Fibroblast of villous mesenchyme (primary cell): ENCODE results near the gene NSUN3. TPM values are rescaled to one million over a fixed set of nuclear protein-coding genes. Genes with fewer than 3 reads are reported as not detected.
A peak's percentile ranks its signal among the peaks of the same experiment; 100 is the strongest.

Experiments used
- DNase-seq: peaks from one replicate; pipeline ENCODE4 v3.0.0-alpha.2; 2010; ENCODE audit warnings: low read depth
- H3K4me3 ChIP-seq: 2 replicates; pipeline ENCODE4 v1.5.1; 2011; ENCODE audit warnings: low read depth, mild to moderate bottlenecking, low read length
- CTCF ChIP-seq: IDR thresholded peaks from 2 replicates; pipeline ENCODE4 v1.5.1; 2012; ENCODE audit warnings: low read depth, mild to moderate bottlenecking, low read length; ENCODE audit not compliant: insufficient read depth
- total RNA-seq: library from RNA; depleted of rRNA; stranded (reverse); fragments of >200 nt; gene quantifications from 2 replicates; pipeline ENCODE4 v1.2.3, GENCODE V29; 2012

The NSUN3 gene
- 13.4 and 15.5 TPM in 2 replicates for total RNA-seq

- TF ChIP-seq CTCF, result no peak
- peak; percentile 99 for DNase-seq
- H3K4me3 ChIP-seq, result peak within 1 kb of the TSS; percentile 89
Measured at GRCh38 chr3:94062513-94063404, at the start of gene NSUN3, which contains the start of gene DHFR2. NSUN3 (plus strand) TSS chr3:94063061; CDS start chr3:94063127, 66 bp downstream. DHFR2 (minus strand) TSS chr3:94062916; CDS start chr3:94061511, 1,405 bp downstream.

- no peak overlapping the region for H3K4me3 ChIP-seq
- TF ChIP-seq CTCF, result no peak
- DNase-seq, result no peak
Measured at GRCh38 chr3:94015025-94015424, 47.8 kb upstream of the NSUN3 start.

- DNase-seq, result no peak
- no peak for TF ChIP-seq CTCF
- H3K4me3 ChIP-seq, result no peak overlapping the region
Measured at GRCh38 chr3:94019659-94020058, 43.2 kb upstream of the NSUN3 start.

GRCh38 chr3:94020293-94020692 is 42.6 kb upstream of the NSUN3 start:
- H3K4me3 ChIP-seq, result no peak overlapping the region
- TF ChIP-seq CTCF, result no peak
- DNase-seq, result no peak

- peak; percentile 32 for DNase-seq
- no peak overlapping the region for H3K4me3 ChIP-seq
Measured at GRCh38 chr3:94024385-94024784, 38.5 kb upstream of the NSUN3 start.

GRCh38 chr3:94026623-94027022 is 36.2 kb upstream of the NSUN3 start:
- DNase-seq, result no peak
- no peak for TF ChIP-seq CTCF
- no peak overlapping the region for H3K4me3 ChIP-seq

More at GRCh38 chr3:94024385-94024784, 38.5 kb upstream of the NSUN3 start:
- no peak for TF ChIP-seq CTCF
